DMS79 treated with DMSO at 0.1 percent for 48 hours (cell line): ENCODE data around the gene PIGQ.
A peak's percentile ranks its signal among the peaks of the same experiment; 100 is the strongest.
"Not testable (repeated sequence)": the region's sequence is repeated elsewhere in the genome, so short reads cannot be mapped to it uniquely, and the experiment has no call there.

Experiments used
- DNase-seq: peaks from one replicate; lab custom pipeline; 2025; lab: John Stamatoyannopoulos, UW

Gene PIGQ

GRCh38 chr16:586047-586644, 16.4 kb downstream of the PIGQ start:
- no peak for DNase-seq

GRCh38 chr16:586645-587590, 17.1 kb downstream of the PIGQ start:
- no peak for DNase-seq

- no peak for DNase-seq
These were observed 18.8 kb downstream of the PIGQ start for GRCh38 chr16:588639-588888.

- peak; percentile 91 for DNase-seq
These were observed 19.3 kb downstream of the PIGQ start for GRCh38 chr16:588889-589657.

- DNase-seq: peak; percentile 91
These were observed 20.0 kb downstream of the PIGQ start, which contains the start of gene RAB40C for GRCh38 chr16:589658-590187. Gene RAB40C, plus strand, starts transcription at chr16:590066. Its CDS starts 226 bp downstream, at chr16:590292.

- DNase-seq: no peak
These were observed 20.5 kb downstream of the PIGQ start for GRCh38 chr16:590188-590814.

DNA sequence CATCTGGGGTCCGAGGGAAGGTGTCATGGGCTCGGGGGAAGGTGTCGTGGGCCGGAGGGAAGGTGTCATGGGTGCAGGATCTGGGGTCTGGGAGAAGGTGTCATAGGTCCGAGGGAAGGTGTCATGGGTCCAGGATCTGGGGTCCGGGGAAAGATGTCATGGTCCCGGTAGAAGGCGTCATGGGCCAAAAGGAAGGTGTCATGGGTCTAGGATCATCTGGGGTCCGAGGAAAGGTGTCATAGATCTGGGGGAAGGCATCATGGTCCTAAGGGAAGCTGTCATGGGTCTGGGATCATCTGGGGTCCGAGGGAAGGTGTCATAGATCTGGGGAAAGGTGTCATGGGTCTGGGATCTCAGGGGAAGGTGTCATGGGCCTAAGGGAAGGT, 21.0 kb downstream of the PIGQ start:
- DNase-seq: no peak

DNA sequence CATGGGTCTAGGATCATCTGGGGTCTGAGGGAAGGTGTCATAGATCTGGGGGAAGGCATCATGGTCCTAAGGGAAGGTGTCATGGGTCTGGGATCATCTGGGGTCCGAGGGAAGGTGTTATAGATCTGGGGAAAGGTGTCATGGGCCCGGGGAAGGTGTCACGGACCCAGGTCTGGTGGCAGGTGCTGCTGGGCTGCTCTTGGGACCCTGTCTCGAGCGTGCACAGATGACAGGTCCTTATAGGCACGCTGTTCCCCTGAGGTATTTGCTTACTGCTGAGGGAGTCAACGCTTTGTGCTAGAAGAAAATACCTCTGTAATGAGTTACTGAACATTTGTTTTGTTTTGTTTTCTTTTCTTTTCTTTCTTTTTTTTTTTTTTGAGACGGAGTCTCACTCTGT, 21.5 kb downstream of the PIGQ start:
- DNase-seq: no peak

DNA sequence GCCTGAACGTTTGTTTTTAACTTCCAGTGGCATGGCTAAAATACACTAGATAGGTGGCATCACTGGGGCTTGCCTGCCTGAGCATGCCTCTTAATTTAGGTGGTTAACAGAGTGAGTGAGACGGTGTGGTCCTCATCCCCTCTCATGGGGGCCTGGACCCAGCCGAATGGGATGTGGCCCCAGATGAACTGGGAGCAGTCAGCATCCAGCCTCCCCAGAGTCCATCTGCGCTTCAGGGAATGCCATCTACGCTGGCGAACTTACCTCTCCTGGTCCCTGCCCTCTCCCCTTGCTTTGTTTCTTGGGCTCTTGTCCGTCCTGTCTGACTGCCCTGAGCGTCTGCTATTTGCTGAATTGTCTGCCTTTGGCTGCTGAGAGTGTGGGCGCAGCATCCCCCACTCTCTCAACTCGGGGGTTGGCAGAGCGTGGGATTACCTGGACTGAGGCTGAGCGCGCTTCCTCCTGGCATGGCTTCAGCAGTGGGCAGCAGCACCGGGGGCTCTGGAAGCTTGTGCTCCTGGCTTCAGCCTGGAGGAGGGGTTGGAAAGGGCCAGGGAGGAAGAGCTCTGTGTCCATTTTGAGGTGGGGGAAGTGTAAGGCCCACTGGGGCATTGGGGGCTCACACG, 22.2 kb downstream of the PIGQ start:
- peak; percentile 56 for DNase-seq

GRCh38 chr16:592518-593306, 22.9 kb downstream of the PIGQ start:
- peak; percentile 88 for DNase-seq

DNA sequence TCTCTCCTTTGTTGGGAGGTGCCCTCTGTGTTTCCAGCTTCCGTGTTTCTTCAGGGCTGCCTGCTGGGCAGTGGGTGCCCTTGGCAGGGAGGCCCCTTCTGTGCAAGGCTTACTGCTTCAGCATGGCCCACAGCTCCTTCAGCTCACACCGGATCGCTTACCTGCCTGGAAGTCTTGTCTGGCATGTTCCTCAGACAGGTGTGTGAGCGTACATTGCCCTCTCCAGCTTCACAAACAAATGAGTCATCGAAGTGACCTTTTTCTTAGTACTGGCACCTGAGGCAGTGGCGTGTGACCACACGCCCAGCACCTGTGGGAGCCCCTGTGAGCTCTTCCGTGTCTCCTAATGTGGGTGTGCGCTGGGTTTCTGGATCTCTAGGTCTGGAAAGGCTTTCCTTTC, 23.6 kb downstream of the PIGQ start:
- DNase-seq: peak; percentile 86

GRCh38 chr16:593807-594206, 24.0 kb downstream of the PIGQ start:
- no peak for DNase-seq

- DNase-seq: no peak
These were observed 25.3 kb downstream of the PIGQ start for GRCh38 chr16:595094-595528.

GRCh38 chr16:595942-596735, 26.4 kb downstream of the PIGQ start:
- peak; percentile 49 for DNase-seq

DNA sequence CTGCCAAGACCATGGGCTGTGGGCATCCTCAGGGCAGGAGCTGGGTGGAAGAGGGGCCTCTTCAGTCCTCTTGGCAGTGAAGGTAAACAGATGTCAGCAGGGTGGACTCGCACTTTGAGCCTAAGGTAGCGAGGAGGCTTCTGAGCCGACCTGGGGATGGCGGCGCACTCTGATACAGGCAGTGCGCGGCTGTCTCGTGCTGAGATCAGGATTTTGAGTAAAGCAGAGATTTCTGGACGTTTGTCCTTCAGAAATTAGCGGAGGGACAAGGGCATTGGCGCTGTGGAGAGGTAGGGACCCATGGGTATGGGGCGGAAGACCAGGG, 26.9 kb downstream of the PIGQ start:
- DNase-seq: no peak

DNA sequence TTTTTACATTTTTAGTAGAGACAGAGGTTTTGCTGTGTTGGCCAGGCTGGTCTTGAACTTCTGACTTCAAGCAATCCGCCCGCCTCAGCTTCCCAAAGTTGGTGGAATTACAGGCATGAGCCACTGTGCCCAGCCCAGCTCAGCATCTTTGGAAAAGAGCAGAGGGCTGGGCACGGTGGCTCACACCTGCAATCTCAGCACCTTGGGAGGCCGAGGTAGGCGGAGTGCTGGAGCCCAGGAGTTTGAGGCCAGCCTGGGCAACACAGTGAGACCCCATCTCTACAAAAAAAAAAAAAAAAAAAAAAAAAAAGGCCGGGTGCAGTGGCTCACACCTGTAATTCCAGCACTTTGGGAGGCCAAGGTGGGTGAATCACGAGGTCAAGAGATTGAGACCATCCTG, 27.9 kb downstream of the PIGQ start:
- not testable (repeated sequence) for DNase-seq

GRCh38 chr16:598823-599739, 29.3 kb downstream of the PIGQ start:
- DNase-seq: no peak

DNA sequence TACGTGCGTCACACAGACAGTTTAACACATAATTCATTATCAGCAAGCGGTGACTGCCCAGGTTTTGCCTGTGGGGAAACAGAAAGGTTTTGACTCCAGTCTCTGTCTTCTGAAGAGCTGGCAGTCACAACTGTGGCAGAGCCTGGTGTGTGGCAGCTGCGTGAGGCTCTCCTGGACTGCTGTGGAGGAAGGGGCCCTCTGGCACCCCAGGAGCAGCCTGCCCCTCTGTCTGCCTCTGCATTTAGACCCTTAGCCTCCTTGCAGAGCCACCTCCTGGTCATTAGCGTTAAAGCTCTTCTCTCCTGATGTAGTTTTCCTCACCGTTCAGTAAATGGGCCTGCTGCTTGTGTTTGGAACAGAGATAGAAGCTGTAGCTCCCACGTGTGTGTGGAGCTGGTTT, 31.0 kb downstream of the PIGQ start:
- DNase-seq: no peak

DNA sequence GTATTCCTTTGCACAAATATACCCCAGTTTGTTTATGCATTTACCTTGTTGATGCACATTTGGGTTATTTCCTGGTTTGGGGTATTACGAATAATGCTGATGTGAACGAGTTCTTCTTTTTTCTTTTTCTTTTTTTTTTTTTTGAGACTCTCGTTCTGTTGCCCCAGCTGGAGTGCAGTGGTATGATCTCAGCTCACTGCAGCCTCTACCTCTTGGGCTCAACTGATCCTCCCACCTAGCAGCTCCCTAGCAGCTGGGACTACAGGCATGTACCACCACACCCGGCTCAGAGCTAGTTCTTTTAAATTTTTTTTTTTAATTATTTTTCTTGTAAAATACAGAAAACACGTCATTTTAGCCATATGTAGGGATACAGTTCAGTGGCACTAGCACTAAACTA, 34.2 kb downstream of the PIGQ start:
- DNase-seq: no peak
